Measurements from ENCODE around the gene ADAMTS12. TPM values are rescaled to one million over a fixed set of nuclear protein-coding genes. Genes with fewer than 3 reads are reported as not detected.

ADAMTS12 gene
- total and polyA plus RNA-seq, 2 of the 8 experiments (the other 6 are each of a cell fraction or from before 2014, with no cell fraction given): 6.4 to 12.8 TPM

DNA sequence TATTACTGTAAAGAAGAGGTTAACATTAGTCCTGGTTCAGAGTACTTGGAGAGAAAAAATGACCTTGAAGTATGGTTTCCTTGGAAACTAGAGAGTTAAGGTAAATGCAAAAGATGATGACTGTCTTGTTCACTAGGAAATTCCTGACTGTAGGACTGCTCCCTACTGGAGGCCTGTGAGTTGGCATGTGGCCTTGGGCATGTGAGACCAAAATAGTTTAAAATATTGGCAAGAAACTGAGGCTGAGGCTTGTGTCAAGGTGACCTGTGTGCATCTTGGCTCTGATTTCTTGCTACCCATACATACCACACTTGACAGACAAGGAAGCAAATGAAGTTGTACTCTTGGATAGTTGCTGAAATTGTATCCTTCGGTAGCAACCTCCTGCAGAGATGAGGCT is 354.6 kb downstream of the ADAMTS12 start:
- Histone ChIP-seq H4K91ac (replicated peaks; ENCODE audit: insufficient read length, low read length) (no peak overlapping the region), H2AK5ac (ENCODE audit: low read depth, low read length) (no peak overlapping the region), H3K23me2 (ENCODE audit: low read depth, low read length) (no peaks in the 10 kb centered on the region), H2AFZ (ENCODE audit: low read length) (no peak overlapping the region), H3K56ac (replicated peaks; ENCODE audit: insufficient read length, low read depth, low read length) (no peak overlapping the region), H3K27ac (ENCODE audit: low read depth, low read length) (no peak overlapping the region), H3K4me3 (ENCODE audit: extremely low read depth in 1 of 4, insufficient read depth in 2 of 4, low read depth in 3 of 4, low read length in 4 of 4) (no peak overlapping the region), H3K23ac (ENCODE audit: insufficient read length) (no peak overlapping the region), H2BK120ac (replicated peaks; ENCODE audit: low read depth, low read length) (no peak overlapping the region), H3K4ac (replicated peaks; ENCODE audit: insufficient read length, low read depth, low read length) (no peak overlapping the region), H4K20me1 (replicated peaks in 1 of 2; ENCODE audit: control insufficient read depth in 1 of 2, insufficient read depth in 2 of 2, low read length in 2 of 2) (no peaks in the 10 kb centered on the region), H3K4me1 (replicated peaks in 1 of 4; ENCODE audit: control insufficient read depth in 3 of 4, insufficient read depth in 4 of 4, low read length in 3 of 4) (no peaks in the 10 kb centered on the region), H3K79me2 (ENCODE audit: control insufficient read depth in 1 of 2, insufficient read depth in 2 of 2, low read length in 2 of 2) (no peaks in the 10 kb centered on the region), H3K18ac (ENCODE audit: extremely low read depth, low read length) (no peak overlapping the region), H3K36me3 (ENCODE audit: control insufficient read depth in 2 of 4, insufficient read depth in 4 of 4, low read length in 3 of 4) (no peaks in the 10 kb centered on the region), H3K27me3 (replicated peaks in 1 of 4; ENCODE audit: control insufficient read depth in 3 of 4, extremely low read depth in 1 of 4, insufficient read depth in 3 of 4, low read length in 3 of 4) (no peaks in the 10 kb centered on the region), H2BK12ac (ENCODE audit: low read depth, low read length) (no peak overlapping the region), H3K9ac (replicated peaks in 1 of 4; ENCODE audit: extremely low read depth in 1 of 4, low read depth in 3 of 4, low read length in 3 of 4) (no peak overlapping the region), H4K5ac (ENCODE audit: insufficient read length, low read depth, low read length) (no peak overlapping the region), H4K8ac (ENCODE audit: extremely low read depth, insufficient read depth, low read length) (no peak overlapping the region), H3K79me1 (ENCODE audit: low read depth, low read length) (no peaks in the 10 kb centered on the region), H3K14ac (ENCODE audit: insufficient read length) (no peak overlapping the region), H2BK5ac (ENCODE audit: low read depth, low read length) (no peak overlapping the region), H2BK15ac (ENCODE audit: low read length) (no peak overlapping the region), H3K9me3 (ENCODE audit: insufficient read depth in 2 of 2, low read depth in 1 of 2, low read length in 1 of 2) (no peaks in the 10 kb centered on the region; a peak in 1 of 4 replicates), H3K4me2 (ENCODE audit: insufficient read depth in 1 of 2, low read depth in 2 of 2, low read length in 2 of 2) (no peak overlapping the region), H2BK20ac (ENCODE audit: low read length) (no peak overlapping the region)
- WGBS, 2 experiments (ENCODE audit: extremely low coverage in 1 of 2, insufficient coverage in 1 of 2, insufficient read length in 1 of 2, insufficient replicate concordance in 2 of 2, low coverage in 1 of 2, low lambda C conversion rate in 2 of 2, missing lambda C conversion rate in 1 of 2): 86% methylated on average over 1 of the region's 1 CpG; no CpG with 5 or more reads in 1 of the 2 experiments
- POLR2A ChIA-PET (ENCODE audit: partially characterized antibody): interaction anchor here (1.2 kb wide), 1 partner anchor 55 kb away, joined by 3 read pairs; no protein-coding TSS in a partner anchor
- TF ChIP-seq RAD21 (IDR thresholded peaks at IDR 0.05 in 1 of 2, conservative IDR thresholded peaks at IDR 0.05 in 1 of 2; ENCODE audit: low read depth in 2 of 2, low read length in 2 of 2) (0 out of 4 replicates have a peak, but pooled peaks of 1 of the 2 experiments have one; percentile 13), TCF12 (IDR thresholded peaks at IDR 0.05; ENCODE audit: low read depth, low read length) (no peak), POLR2A (IDR thresholded peaks at IDR 0.05; ENCODE audit: control extremely low read depth in 1 of 2, low read depth in 2 of 2, low read length in 2 of 2) (no peak), TAF1 (IDR thresholded peaks at IDR 0.05; ENCODE audit: low read depth, low read length) (no peak), SUZ12 (IDR thresholded peaks at IDR 0.05; ENCODE audit: low read length) (no peak), CTCF (IDR thresholded peaks at IDR 0.05; ENCODE audit: control extremely low read depth in 1 of 3, insufficient read depth in 1 of 3, low read depth in 1 of 3, low read length in 3 of 3) (peak in 1 of 3 experiments; percentile 5; a peak in 1 of 4 replicates), CREB1 (IDR thresholded peaks at IDR 0.05) (no peak)
- FAIRE-seq (no peak), DNase-seq (ENCODE audit: low read depth in 1 of 2, low spot score in 2 of 2) (no peak)
- CTCF ChIA-PET (ENCODE audit: partially characterized antibody): interaction anchor here (0.9 to 1.0 kb wide), 2 partner anchors 14 to 911 kb away, joined by 3 read pairs; no protein-coding TSS in a partner anchor

Data from H1 (cell line).